HG03060 (cell line): ENCODE measurements around the gene LATS1.
A peak's percentile ranks its signal among the peaks of the same experiment; 100 is the strongest.
"Not testable (repeated sequence)": the region's sequence is repeated elsewhere in the genome, so short reads cannot be mapped to it uniquely, and the experiment has no call there.

Source experiments
- ATAC-seq: cut with Tn5 transposase; IDR thresholded peaks from one replicate; pipeline ENCODE4 v1.9.1; 2021; ENCODE audit warnings: low read depth, moderate number of reproducible peaks; ENCODE audit not compliant: unreplicated experiment

Gene LATS1

GRCh38 chr6:149717588-149718458, at the start of gene LATS1:
Gene LATS1, minus strand, starts transcription at chr6:149718101. Its CDS starts 15,975 bp downstream, at chr6:149702126.
- peak; percentile 47 for ATAC-seq

- no peak for ATAC-seq
Measured at GRCh38 chr6:149766156-149766769, 48.4 kb upstream of the LATS1 start.

- ATAC-seq: no peak
Measured at GRCh38 chr6:149763866-149764265, 46.0 kb upstream of the LATS1 start.

GRCh38 chr6:149761438-149761837, 43.5 kb upstream of the LATS1 start:
- peak; percentile 98 for ATAC-seq

GRCh38 chr6:149756261-149756636, 38.3 kb upstream of the LATS1 start:
- ATAC-seq: no peak

- ATAC-seq: peak; percentile 59
Measured at GRCh38 chr6:149755300-149756260, 37.7 kb upstream of the LATS1 start.

- ATAC-seq: no peak
Measured at GRCh38 chr6:149754548-149754947, 36.6 kb upstream of the LATS1 start.

GRCh38 chr6:149753374-149753637, 35.4 kb upstream of the LATS1 start:
- ATAC-seq: not testable (repeated sequence)

- ATAC-seq: no peak
Measured at GRCh38 chr6:149752600-149753373, 34.9 kb upstream of the LATS1 start.

GRCh38 chr6:149751920-149752319, 34.0 kb upstream of the LATS1 start:
- not testable (repeated sequence) for ATAC-seq

- ATAC-seq: no peak
Measured at GRCh38 chr6:149751239-149751638, 33.3 kb upstream of the LATS1 start.

GRCh38 chr6:149750136-149750609, 32.3 kb upstream of the LATS1 start:
- ATAC-seq: no peak

- peak; percentile 68 for ATAC-seq
Measured at GRCh38 chr6:149749594-149750135, 31.8 kb upstream of the LATS1 start, which contains the start of gene PCMT1. Gene PCMT1, plus strand, starts transcription at chr6:149749741. Its CDS starts 161 bp downstream, at chr6:149749902.

GRCh38 chr6:149749082-149749593, 31.2 kb upstream of the LATS1 start:
- ATAC-seq: not testable (repeated sequence)

- ATAC-seq: peak; percentile 66
Measured at GRCh38 chr6:149746147-149746946, 28.4 kb upstream of the LATS1 start, which contains the start of gene NUP43. Gene NUP43, minus strand, starts transcription at chr6:149746529. Its CDS starts 34 bp downstream, at chr6:149746495.

GRCh38 chr6:149745252-149745651, 27.4 kb upstream of the LATS1 start:
- ATAC-seq: not testable (repeated sequence)

- no peak for ATAC-seq
Measured at GRCh38 chr6:149734915-149735314, 17.0 kb upstream of the LATS1 start.

- ATAC-seq: no peak
Measured at GRCh38 chr6:149733089-149733720, 15.3 kb upstream of the LATS1 start.
